Activated CD8-positive, alpha-beta memory T cell treated with anti-CD3 and anti-CD28 coated beads for 4 hours (primary cell): ENCODE measurements around the gene DNER.
"Not testable (repeated sequence)": the region's sequence is repeated elsewhere in the genome, so short reads cannot be mapped to it uniquely, and the experiment has no call there.

Source experiments
- DNase-seq, 2 donors: peaks; one replicate each; pipeline ENCODE4 v3.0.0-alpha.2; 2020; ENCODE audit warnings: low read depth in 2 of 2

The DNER gene

DNA sequence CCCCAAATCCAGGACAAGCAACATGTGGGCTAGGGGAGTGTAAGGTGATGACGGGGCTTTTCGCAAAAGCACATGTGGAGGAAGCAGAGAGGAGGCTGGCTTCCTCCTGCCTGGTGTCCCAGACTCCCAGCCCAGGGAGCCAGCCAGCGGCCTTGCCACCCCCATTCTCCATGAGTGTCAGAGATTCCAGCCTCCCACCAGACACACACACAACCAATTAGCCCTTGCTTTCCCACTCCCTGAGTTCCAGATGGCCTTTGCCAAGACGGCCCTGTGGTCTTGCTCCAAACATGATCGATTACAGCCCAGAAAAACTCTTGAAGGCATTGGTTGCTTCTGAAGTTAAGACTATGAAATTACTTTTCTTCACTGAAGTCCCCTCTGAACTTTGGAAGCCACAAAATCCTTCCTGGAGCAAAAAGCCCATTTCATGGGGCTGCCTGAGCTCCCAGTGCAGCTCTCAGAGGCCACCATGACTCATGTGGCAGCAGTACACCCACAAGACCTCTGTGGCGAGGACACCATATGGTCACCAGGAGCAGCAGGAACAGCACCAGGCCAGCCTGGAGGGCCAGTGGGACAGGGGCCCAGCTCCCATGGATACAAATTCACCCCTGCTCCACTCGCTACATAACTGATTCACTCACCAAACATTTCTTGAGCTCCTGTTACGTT, 374.1 kb downstream of the DNER start:
- DNase-seq, result no peak

DNA sequence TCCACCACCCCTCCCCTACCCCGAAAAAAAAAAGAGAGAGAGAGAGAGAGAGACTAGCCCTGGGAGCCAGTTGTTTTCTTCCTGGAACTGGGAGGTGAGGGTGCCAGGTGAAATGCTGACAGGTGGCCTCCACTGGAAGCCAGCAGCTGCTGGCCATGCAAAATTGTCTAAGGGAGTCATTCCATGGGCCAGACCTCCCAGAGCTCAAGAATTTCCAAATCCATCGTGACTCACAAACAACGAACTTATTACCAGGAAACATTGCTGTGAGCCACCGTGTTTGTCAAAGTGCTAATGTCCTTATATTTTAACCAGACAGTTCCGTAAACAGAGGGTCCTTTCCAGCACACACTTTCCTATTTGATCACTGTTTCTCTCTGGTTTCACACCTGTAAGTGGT, 374.7 kb downstream of the DNER start:
- DNase-seq, result no peak

DNA sequence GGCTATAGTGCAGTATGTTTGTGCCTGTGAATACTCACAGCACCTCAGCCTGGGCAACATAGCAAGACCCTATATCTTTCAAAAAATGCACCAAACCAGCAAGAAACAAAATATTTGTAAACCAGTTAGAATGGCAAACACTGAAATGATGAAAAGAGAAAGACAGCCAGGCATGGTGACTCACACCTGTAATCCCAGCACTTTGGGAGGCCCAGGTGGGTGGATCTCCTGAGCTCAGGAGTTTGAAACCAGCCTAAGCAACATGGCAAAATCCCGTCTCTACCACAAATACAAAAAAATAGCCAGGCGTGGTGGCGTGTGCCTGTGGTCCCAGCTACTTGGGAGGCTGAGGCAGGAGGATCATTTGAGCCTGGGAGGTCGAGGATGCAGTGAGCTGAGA, 375.2 kb downstream of the DNER start:
- DNase-seq, result not testable (repeated sequence)

DNA sequence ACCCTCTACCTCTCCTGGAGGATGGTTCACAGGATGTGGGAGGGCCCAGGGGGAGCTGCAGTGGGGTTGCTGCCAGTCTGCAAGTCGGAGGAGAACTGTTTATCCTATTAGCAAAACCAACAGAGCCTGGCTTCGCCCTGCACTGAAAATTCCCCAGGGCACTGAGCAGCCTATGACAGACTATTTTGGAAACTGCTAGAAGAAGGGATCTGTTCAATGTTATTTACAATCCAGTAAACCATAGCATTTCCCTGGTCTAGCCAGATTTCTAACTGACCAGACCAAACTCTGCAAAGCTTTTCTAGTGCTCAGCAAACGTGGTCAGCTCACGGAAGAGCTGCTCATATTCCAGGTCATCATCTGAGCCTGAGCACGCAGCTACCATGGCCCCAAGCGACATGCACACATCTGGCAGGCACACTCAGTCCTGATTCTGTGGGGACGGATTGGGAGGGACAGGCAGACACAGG, 378.4 kb downstream of the DNER start:
- no peak for DNase-seq

DNA sequence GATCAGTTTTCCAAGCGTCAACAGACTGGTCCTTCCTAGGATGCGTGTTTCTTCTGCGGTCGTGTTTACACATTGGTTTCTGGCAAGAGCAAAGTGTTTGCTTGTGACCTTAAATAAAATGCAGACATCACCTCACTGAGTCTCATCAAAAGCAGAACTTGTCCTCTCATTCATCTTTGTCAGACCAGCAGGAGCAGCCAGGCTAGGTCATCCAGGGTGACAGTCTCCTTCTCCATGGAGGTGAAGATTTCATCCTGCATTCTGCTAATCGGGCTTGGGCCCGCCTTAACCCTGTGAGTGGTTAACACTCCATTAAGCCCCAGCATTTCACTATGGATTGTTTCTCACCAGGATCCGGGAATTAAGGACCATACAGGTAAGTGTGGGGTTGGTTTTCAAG, 379.0 kb downstream of the DNER start:
- no peak for DNase-seq

DNA sequence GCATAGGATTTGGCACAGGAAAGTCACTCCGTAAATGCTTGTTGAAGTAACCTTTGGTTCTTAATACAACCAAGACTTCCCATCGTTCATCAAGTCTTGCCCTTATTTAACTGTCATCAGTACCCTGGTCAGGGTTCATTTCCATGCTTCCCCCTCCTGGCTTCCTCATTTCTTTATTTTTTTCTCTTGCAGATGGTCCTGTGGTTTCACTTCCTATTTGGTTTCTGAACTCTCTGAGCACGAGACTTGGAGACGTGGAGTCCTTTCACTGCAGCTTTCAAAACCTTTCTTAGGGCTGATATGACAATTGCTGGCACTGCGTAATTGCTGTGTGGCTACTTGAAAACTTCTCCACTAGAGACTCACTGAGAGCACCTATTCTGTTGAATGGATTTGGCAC, 383.4 kb downstream of the DNER start:
- no peak for DNase-seq

DNA sequence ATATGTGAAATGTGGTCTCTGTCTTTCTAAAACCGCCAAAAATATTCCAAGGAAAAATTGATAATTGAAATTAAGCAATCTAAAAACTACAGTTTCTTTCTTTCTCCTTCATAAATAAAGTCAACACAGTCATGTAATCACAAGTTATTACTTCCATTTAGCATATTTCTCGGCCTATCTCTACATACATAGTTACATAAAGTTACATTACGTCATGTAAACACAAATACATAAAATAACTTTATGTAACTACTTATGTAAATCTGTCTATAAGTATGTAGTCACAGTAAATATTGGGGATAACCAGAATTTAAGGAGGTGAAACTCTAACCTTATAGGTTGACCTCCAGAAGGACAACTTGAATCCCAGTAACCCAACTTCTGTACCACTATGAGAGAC, 394.8 kb downstream of the DNER start:
- no peak for DNase-seq

DNA sequence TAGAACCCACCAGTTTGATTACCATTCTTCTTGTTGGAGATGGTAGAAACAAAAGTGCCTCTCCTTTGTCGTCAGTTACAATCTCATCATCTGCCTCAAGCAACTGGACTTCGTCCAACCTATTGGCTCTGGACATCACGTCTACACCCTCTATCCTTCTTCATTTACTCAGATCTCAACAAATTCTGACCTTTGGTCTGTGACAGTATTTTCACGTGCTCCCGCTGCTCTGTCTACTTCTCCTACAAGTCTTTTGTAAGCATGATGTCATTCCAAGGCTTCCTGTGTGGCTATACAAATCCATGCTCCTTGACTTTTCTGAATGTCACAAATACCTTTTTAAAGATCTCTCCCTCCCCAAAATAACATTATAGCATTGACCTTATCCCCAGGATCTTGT, 400.2 kb downstream of the DNER start:
- no peak for DNase-seq

DNA sequence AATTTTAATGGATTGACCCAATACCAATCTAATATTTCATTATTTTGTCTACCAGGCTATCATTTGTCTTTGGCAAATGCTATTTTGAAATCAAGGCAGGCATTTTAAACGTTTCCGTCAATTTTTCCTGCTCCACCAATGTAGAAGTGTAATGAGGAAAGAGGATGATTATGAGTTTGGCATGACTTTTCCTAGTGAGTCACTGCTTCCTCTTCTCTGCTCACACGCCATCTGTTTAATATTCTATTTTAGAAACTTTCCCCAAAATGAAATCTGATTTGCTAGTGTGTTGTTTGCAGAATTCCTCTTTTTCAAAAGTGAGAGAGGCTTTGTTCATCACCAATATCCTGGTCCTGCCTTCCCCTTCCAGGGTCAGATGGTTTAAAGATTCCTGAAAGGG, 400.8 kb downstream of the DNER start:
- no peak for DNase-seq
